VCaP (cell line): Measurements from ENCODE around the gene RRP36.

ENCODE experiments used
- H3K27ac ChIP-seq: fragments of 450-650 bp; 2 replicates; pipeline ENCODE4 v1.5.1; 2017
- CTCF ChIP-seq: fragments of 450-650 bp; conservative IDR thresholded peaks from 2 replicates; pipeline ENCODE4 v1.5.1; 2017; ENCODE audit warnings: mild to moderate bottlenecking, moderate library complexity

The RRP36 gene

GRCh38 chr6:43033496-43034189 is 12.2 kb downstream of the RRP36 start:
- TF ChIP-seq CTCF, result no peak
- H3K27ac ChIP-seq, result no peak overlapping the region

- no peak for TF ChIP-seq CTCF
- H3K27ac ChIP-seq, result no peak overlapping the region
Observed at GRCh38 chr6:43034190-43034525, 12.7 kb downstream of the RRP36 start.

GRCh38 chr6:43035495-43036194 is 14.2 kb downstream of the RRP36 start:
- TF ChIP-seq CTCF, result no peak
- H3K27ac ChIP-seq, result no peak overlapping the region

- H3K27ac ChIP-seq, result no peak overlapping the region
- TF ChIP-seq CTCF, result no peak
Observed at GRCh38 chr6:43036712-43037111, 15.3 kb downstream of the RRP36 start.

GRCh38 chr6:43037197-43037596 is 15.8 kb downstream of the RRP36 start:
- TF ChIP-seq CTCF, result no peak
- no peak overlapping the region for H3K27ac ChIP-seq

- no peak overlapping the region for H3K27ac ChIP-seq
- no peak for TF ChIP-seq CTCF
Observed at GRCh38 chr6:43037706-43038105, 16.3 kb downstream of the RRP36 start.

- no peak for TF ChIP-seq CTCF
- H3K27ac ChIP-seq, result no peak overlapping the region
Observed at GRCh38 chr6:43038727-43039126, 17.3 kb downstream of the RRP36 start.
